HS-27A (cell line): ENCODE measurements around the gene CYTH3.
"Not testable (repeated sequence)": the region's sequence is repeated elsewhere in the genome, so short reads cannot be mapped to it uniquely, and the experiment has no call there.

Source experiments
- DNase-seq: peaks from one replicate; pipeline ENCODE4 v3.0.0-alpha.2; 2012; ENCODE audit warnings: low read depth, missing footprints

The CYTH3 gene

DNA sequence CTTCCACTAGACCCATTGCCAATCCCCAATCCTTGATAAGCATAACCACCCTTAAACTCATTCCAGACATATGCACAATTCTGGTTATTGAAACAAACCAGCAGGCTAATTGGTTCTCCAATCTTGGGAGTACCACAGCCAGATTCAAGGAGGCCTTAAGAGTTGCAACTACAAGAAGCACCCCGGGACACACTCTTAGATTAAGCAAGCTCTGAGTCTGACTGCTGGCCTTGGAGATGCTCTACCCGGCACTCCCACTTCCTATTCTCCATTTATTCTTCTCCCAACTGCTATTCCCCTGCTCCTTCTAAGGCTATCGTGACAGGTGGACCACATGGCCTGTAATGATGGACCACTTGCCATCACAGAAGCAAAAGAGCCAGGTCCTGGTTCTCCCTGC, 40.3 kb downstream of the CYTH3 start:
- DNase-seq, result no peak

DNA sequence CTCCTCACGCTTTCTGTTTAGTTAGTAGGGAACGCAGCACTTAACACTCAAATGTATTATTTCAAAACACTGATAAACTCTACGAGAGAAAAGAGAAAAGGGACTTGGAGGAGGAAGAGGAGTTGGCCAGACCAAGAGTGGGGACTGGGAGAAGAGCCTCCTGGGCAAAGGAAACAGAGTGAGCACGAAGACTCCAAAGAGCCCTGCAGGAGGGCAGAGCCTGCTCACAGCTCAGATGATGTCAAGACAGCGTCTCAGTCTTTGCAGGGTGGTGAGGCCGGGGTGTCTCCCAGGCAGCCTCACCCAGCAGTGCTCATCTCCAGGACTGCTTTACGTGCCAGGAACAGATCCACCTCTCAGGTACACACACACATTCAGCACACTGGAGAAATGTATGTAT, 41.2 kb downstream of the CYTH3 start:
- no peak for DNase-seq

DNA sequence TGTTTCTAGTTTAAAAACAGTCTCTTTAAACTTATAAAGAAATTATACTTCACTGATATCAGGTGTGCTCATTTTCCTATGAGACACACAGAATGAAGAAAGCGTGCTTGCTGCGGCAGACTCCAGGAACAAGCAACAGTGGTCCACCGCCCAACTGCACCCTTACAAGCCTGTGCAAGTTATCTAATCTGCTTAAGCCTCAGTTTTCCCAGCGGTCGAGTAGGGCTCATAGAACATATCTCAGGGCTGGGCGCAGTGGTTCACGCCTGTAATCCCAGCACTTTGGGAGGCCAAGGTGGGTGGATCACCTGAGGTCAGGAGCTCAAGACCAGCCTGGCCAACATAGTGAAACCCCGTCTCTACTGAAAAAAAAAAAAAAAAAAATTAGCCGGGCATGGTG, 43.1 kb downstream of the CYTH3 start:
- DNase-seq, result not testable (repeated sequence)

DNA sequence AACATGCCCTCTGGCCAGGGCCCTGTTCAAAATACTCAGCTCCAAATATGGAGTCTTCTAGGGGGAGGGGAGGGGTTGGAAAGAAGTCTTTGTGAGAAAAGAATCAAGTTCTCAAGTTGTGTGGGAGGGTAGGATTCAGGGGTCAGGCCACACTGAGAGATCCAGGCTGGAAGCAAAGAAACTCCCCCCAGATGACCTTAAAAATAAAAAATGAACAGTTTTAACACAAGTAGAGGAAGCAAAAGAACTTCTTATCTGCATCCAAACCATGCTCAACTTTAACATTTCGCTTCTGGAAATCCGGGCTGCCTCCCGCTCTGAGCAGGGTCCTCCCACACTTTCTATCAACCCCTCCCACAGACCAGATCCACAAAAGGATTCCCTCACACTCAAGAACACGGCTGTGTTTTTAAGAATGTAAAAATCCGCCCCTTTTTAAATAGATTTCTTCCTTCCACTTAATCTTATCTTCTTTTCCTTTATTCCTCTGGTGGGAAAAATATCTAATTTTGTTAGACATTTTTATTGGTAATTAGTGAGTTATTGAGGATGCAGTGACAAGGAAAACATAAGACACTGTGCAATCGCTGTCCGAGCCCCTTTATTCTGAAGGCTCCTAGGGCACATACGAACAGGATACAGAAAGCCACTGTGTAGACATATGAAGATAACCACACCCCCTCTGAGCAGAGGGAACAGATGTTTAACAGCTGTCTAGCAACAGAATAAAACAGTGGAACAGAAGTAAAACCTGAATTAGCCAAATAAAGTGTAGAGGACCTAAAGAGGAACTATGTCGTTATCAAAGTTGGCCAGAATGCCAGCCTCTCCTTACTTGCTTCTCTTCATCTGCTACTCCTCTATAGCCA, 43.8 kb downstream of the CYTH3 start:
- no peak for DNase-seq

DNA sequence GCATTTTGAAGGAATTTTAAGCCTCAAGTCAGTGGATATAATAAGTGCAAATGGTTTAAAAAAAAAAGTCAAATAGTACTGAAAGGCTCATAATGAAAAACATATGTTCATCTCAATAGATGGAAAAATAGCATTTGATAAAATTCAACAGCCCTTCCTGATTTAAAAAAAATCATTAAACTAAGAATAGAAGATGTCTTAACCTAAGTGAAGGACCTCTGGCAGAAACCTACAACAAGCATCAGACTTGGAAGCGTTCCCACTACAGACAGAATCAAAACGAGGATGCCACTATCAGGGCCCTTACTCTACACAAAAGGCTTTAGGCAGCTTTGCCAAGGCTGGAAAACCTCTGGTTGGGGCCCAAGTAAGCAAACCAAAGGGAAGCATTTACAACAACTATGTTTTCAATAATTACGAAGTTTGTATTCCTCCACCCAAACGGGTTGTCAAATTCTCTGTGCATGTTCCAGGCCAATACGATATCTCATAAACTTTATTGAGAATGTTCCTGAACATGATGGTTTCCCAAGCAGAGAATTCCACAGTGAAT, 45.1 kb downstream of the CYTH3 start:
- no peak for DNase-seq

DNA sequence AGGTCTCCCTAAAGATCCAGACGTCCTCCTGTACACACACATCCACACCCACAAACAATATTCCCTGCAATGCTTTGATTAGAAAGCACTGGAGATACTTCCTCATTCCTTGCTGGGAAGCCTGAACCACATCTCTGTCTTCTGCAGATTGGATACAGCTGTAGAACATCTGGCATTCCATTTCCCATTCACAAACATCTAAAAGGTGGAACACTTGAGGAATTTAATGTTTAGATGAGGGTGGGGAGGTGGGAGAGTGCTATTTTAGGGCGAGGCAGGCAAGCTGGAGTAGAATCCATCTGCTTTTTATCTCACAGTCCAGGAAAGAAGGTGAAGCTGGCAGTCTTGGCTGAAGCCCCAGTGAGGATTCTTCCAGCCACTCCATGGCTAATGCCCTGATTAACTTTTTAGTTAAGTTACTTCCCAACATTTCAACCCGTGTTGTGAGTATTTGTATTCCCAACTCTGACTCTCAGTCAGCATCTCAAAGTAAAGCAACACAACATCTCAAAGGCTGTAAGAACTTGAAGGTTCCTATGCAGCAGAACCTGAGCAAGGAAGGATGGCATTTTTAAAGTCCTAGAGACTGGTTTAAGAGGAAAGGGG, 46.1 kb downstream of the CYTH3 start:
- no peak for DNase-seq

DNA sequence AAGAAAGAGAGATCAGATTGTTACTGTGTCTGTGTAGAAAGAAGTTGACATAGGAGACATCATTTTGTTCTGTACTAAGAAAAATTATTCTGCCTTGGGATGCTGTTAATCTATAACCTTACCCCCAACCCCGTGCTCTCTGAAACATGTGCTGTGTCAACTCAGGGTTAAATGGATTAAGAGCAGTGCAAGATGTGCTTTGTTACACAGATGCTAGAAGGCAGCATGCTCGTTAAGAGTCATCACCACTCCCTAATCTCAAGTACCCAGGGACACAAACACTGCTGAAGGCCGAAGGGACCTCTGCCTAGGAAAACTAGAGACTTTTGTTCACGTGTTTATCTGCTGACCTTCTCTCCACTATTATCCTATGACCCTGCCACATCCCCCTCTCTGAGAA, 49.0 kb downstream of the CYTH3 start:
- DNase-seq, result not testable (repeated sequence)

DNA sequence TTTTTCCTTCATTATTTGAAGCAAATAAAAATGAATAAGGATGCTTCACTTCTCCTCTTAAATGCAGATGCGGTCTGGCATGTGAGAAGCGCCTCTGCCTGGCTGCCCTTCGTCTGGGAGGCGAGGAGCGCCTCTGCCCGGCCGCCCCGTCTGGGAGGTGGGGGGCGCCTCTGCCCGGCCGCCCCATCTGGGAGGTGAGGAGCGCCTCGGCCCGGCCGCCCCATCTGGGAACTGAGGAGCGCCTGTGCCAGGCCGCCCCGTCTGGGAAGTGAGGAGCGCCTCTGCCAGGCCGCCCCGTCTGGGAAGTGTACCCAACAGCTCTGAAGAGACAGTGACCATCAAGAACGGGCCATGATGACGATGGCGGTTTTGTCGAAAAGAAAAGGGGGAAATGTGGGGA, 49.4 kb downstream of the CYTH3 start:
- DNase-seq, result not testable (repeated sequence)

DNA sequence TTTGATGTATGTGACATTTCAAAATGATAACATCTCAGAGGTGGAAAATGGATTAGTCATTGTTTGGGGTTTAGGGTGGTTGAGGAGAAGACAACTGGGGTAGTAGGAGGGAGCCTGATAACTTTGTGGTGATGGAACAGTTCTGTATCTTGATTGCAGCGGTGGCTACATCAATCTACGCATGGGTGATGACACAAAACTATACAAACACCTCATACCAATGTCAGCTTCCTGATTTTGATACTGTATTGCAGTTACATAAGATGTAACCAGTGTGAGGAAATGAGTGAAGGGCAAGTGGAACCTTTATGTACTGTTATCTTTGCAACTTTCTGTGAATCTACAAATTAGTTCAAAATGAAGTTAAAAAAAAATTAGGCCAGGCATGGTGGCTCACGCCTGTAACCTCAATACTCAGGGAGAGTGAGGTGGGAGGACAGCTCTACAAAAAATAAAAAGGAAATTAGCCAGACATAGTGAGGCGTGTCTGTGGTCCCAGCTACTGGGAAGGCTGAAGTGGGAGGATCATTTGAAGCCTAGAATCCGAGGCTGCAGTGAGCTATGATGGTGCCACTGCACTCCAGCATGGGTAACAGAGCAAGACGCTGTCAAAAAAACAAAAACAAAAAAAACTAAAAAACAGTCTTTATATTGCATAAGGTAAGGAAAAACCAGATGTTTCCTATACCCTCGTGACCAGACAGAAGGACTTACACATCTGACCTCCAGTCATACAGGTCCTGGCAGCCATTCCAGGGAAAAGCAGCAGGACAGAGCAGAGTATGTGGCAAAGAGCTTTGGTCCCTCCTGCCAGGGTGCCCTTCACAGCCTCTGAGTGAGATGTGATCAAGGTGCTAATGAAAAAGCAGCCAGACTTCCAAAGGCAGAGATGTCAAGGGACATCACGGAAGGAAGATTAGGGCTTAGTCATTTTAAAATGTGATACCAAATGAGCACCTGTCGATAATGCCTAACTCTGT, 50.8 kb downstream of the CYTH3 start:
- no peak for DNase-seq

DNA sequence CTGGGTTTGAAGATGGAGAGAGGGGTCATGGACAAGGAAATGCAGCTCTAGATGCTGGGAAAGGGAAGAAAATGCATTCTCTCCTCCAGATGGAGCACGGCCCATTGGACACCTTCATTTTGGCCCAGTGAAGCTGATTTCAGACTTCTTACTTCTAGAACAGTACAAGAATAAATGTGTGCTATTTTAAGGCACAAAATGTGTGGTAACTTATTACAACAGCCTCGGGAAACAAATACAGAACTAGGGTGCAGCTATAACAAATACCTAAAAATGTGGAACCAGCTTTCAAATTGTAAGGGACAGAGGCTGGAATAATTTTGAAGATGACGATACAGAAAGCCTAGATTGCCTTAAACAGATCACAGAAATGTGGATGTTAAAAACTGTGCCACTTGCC, 54.1 kb downstream of the CYTH3 start:
- DNase-seq, result no peak

DNA sequence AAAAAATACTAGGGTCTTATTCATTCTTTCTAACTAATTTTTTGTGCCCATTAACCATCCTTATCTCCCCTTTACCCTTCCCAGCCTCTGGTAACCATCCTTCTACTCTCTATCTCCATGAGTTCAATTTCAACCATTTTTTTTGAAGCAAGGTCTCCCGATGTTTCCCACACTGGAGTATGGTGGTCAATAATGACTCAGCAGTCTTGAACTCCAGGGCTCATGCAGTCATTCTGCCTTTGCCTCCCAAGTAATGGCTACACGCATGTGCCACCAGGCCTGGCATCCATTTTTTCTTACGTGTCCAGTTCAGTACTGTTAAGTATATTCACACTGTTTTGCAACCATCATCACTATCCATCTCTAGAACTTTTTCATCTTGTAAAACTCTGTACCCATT, 60.4 kb downstream of the CYTH3 start:
- DNase-seq, result no peak

DNA sequence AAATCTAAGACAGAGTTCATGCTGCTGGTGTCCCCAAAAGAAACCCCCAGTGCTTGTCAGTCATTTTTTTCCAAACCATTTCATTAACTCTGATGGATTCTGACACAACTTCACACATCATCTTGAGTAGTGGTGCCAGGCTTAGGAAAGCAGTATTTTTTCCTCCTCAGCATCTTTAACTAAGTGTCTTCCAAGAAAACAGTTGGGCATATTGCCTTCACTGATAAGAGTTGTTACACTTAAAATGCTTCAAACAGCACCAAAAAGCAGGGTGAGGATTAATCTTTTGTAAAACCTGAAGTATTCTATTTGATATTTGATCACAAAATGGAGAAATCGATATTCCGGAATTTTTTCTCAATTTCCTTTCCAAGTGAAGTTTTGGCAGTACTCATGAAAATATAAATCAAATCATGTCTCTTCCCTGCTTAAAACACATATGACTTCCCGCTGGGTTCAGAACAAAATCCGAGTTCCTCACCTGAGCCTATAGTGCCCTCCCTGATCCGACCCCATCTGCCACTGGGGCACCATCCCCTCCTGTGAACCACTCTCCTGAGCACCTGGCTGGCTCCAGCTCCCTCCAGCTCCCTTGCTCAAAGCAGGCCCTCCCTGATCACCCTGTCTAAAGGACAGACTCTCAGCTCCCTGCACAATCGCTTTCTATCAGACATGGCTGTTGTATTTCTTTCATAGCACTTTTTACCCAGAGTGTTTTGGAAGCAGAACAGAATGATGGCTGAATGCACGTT, 61.6 kb downstream of the CYTH3 start:
- no peak for DNase-seq

DNA sequence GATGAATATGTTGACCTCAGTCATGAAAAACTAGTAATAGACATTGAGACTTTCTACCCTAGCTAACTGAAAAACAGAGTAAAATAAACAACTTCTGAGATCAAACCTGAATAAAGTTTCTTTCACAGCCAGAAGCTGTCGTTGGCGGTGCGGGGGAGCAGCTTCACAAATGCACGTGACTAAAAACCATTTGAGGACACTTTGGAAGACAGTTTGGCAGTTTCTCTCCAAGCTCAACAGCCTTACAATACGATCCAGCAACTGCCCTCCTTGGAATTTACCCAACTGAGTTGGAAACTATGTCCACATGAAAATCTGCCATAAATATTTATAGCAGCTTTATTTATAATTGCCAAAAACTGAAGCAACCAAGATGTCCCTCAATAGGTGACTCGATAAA, 63.1 kb downstream of the CYTH3 start:
- no peak for DNase-seq

DNA sequence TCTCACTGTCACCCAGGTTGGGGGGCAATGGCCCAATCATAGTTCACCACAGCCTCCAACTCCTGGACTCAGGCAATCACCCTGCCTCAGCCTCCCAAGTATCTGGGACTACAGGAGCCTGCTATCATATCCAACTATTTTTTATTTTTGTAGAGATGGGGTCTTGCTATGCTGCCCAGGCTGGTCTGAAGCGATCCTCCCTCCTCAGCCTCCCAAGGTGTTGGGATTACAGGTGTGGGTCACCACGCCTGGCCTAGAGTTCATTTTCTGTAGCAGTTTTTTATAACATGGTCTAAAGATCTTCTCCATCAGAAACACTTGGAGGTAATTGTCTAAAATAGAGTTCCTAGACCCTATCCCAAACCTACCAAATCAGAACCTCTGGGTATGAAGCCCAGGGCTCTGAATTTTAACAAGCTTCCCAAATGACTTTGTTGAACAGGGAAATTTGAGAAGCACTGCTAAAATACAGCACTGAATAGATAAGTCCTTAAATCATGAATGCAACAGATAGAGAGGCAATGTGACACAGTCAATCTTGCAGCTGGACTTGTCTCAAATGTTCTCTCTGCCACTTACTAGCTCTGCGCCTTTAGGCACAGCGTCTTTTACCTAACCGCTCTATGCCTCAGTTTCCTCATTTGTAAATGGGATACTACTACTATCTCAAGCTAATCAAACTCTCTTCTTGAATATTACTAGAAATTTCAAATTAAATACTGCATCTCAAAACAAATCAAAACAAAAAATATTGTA, 63.7 kb downstream of the CYTH3 start:
- no peak for DNase-seq

DNA sequence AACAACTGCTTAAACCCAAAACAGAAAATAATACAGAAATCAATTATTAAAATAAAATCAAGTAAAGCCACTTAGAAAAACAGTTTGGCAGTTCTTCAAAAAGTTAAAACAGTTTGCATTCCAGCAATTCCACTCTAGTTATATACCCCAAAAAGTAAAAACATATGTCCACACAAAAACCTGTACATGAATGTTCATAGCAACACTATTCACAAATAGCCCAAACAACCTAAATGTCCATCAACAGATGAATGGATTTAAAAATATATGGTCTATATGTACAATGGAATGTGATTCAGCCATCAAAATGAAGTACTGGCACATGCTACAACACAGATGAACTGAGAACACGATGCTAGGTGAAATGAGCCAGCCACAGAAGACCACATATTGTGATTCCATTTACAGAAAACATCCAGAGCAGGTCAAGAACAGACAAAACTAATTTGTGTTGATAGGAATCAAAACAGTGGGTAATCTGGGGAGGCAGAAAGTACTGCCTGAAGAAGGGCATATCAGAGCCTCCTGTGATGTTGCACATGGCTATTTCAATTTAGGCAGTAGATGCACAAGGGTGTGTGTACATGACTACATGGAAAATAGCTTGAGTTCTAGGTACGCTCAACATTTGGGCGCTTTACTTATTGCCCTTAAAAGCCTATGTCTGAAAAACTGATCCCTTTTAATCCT, 66.3 kb downstream of the CYTH3 start:
- DNase-seq, result no peak

DNA sequence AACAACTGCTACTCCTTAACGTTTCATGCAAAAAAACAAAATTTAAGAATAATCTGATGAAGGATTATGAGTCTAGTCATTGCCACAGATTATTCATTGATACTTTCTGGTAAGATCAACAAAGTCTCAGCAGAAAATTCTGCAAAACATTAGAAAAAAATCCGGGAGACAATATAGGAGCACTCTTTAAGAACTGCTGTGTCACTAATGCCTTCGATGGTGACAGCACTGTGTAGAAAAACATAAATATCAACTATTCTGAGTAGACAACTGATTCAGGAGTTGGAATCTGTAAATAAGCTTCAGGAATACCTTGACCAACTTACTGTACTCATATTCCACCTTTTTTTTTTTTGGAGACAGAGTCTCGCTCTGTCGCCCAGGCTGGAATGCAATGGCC, 69.0 kb downstream of the CYTH3 start:
- DNase-seq, result no peak

DNA sequence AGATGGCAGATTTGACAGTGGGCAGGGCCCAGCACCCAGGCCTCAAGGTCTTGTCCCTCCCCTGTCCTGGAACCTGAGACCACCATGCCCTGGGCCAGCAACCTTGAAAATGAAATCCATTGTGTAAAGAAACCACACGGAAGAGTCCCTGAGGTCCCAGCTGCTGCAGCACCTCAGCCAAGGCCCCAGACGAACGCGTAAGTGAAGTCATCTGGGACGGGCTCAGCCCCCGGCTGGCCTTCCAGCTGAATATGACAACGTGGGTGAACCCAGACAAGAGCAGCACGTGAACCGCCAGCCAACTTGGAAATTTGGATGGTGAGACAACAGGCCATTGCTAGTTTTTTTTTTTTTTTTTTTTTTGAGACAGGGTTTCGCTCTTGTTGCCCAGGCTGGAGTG, 70.3 kb downstream of the CYTH3 start:
- no peak for DNase-seq

DNA sequence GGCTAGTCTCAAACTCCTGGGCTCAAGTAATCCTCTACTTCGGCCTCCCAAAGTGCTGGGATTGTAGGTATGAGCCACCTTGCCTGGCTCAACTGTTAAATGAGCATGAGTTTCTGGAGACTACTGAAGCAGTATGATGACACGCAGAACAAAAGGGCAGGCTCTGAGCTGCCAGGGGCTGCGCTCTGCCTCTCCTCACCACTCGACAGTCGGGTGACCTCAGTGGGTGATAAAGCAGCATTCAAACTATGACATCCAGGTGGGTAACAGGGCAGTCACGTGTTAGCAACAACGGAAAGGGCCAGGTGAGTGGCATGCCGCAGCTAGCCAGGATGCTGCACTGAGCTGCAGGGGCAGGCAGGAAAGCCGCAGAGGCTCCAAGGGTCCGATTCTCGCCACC, 71.5 kb downstream of the CYTH3 start:
- no peak for DNase-seq

DNA sequence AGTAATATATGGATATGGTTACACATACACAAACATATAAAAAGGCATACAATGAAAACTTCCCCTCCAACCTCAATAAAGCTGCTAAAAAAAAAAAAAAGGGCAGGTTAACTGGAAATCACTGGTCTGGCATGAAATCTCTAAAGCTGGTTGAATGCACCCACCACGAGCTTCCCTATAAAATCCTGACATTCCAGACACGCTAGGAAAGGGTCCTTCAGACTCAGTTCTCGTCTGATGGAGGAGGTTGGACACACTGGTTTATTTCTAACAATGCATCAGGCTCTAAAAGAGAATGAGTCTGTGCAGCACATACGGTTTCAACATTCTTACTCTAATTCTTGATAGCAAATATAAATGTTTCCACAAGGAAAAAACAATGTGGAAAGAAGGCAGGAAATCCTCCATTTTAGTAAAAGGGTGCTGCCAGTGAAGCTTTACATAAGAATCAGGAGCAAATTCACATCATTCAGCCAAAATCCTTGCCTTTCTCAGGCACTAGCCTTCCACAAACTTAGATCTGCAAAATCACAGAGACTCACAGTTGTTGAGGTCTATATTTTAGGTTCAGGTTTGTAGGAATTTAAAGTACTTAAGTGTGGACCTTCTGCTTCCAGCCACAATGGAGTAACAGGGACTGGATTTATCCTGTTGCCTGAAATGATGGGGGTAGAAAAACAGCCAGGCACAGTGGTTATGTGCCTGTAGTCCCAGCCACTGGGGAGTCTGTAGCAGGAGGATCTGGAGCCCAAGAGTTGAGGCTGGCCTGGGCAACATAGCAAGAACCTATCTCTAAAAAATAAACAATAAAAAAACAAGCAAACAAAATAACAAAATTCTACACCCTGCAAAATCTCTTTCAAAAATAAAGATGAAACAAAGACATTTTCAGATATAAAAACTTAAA, 73.5 kb downstream of the CYTH3 start:
- DNase-seq, result no peak
